GM12878 (cell line): Measurements from ENCODE around the gene PLK1. TPM values are rescaled to one million over a fixed set of nuclear protein-coding genes. Genes with fewer than 3 reads are reported as not detected.

Experiments
- ATAC-seq: fragments of 200-7000 bp; cut with Tn5 transposase; 3 replicates; pipeline ENCODE4 v1.9.1; 2020; ENCODE audit warnings: mild to moderate bottlenecking, moderate library complexity
- BruUV-seq: library from RNA; stranded (reverse); fragments of 400-500 nt; replicated peaks from 2 replicates; lab custom pipeline; 2021; lab: Mats Ljungman, UMichigan
- CTCF ChIA-PET: fragments of 300-600 bp; sonication (Branson Sonifier 250); formaldehyde crosslinking; extraction: SDS; loops from one replicate; lab custom pipeline; 2021; ENCODE audit warnings: inconsistent platforms; lab: Yijun Ruan, JAX
- POLR2A ChIA-PET: fragments of 350-600 bp; formaldehyde crosslinking; extraction: SDS; loops from one replicate; lab custom pipeline; 2021; ENCODE audit warnings: inconsistent platforms; lab: Charles Lee
- RAD21 ChIA-PET: fragments of 300-600 bp; sonication (Branson Sonifier 250); formaldehyde crosslinking; loops from one replicate; lab custom pipeline; 2023; ENCODE audit warnings: antibody characterized with exemption; ENCODE audit not compliant: unreplicated experiment; lab: Charles Lee
- SMC1A ChIA-PET: fragments of 300-600 bp; sonication (Branson Sonifier 250); formaldehyde crosslinking; loops from one replicate; lab custom pipeline; 2023; ENCODE audit not compliant: unreplicated experiment, uncharacterized antibody; lab: Charles Lee
- DNase-seq: peaks from one replicate; pipeline ENCODE4 v3.0.0-alpha.2; 2011; ENCODE audit warnings: low read depth, low spot score
- FAIRE-seq: peaks from 3 replicates; lab custom pipeline; 2011; peaks lifted over from hg19 to GRCh38; lab: Jason Lieb, UNC
- H2AFZ ChIP-seq: 2 replicates; pipeline ENCODE4 v1.6.0; 2011; ENCODE audit warnings: low read depth, low read length, control low read depth; ENCODE audit not compliant: control insufficient read depth
- H3K27ac ChIP-seq: 2 replicates; pipeline ENCODE4 v1.5.1; 2011; ENCODE audit warnings: control low read depth; ENCODE audit not compliant: control insufficient read depth, insufficient read depth
- H3K27me3 ChIP-seq, 2 experiments: replicated peaks in 1 of 2; 2 replicates each; pipeline versions ENCODE4 v1.6.0 to v1.6.1; 2011; ENCODE audit warnings: low read length in 1 of 2; ENCODE audit not compliant: control insufficient read depth in 2 of 2, insufficient read depth in 2 of 2
- H3K36me3 ChIP-seq, 2 experiments: 2 replicates each; pipeline ENCODE4 v1.5.1; 2011; ENCODE audit warnings: low read length in 1 of 2; ENCODE audit not compliant: control insufficient read depth in 2 of 2, insufficient read depth in 2 of 2
- H3K4me1 ChIP-seq: 2 replicates; pipeline ENCODE4 v1.6.1; 2011; ENCODE audit warnings: mild to moderate bottlenecking, low read length, moderate library complexity, mixed read lengths; ENCODE audit not compliant: control insufficient read depth, insufficient read depth
- H3K4me2 ChIP-seq: 2 replicates; pipeline ENCODE4 v1.6.0; 2011; ENCODE audit warnings: control low read depth; ENCODE audit not compliant: control insufficient read depth, insufficient read depth
- H3K4me3 ChIP-seq: fragments of 200-600 bp; sonication (generic); 2 replicates; pipeline ENCODE4 v1.5.1; 2016
- H3K79me2 ChIP-seq: 2 replicates; pipeline ENCODE4 v1.6.0; 2011; ENCODE audit warnings: low read length; ENCODE audit not compliant: control insufficient read depth, insufficient read depth
- H3K9ac ChIP-seq: 2 replicates; pipeline ENCODE4 v1.8.0; 2011; ENCODE audit warnings: low read length, control low read depth, mixed read lengths; ENCODE audit not compliant: control insufficient read depth, insufficient read depth
- H3K9me3 ChIP-seq: replicated peaks from 3 replicates; pipeline ENCODE4 v1.5.1; 2011; ENCODE audit warnings: mild to moderate bottlenecking, low read length; ENCODE audit not compliant: control insufficient read depth, insufficient read depth
- H4K20me1 ChIP-seq: 2 replicates; pipeline ENCODE4 v1.6.0; 2011; ENCODE audit not compliant: control insufficient read depth, insufficient read depth
- CEBPZ ChIP-seq: fragments of 150-350 bp; IDR thresholded peaks from 2 replicates; pipeline ENCODE4 v1.6.1; 2016; ENCODE audit warnings: low read depth, low read length
- E4F1 ChIP-seq: fragments of 450-650 bp; IDR thresholded peaks from 2 replicates; pipeline ENCODE4 v1.6.1; 2018; ENCODE audit warnings: borderline replicate concordance, mild to moderate bottlenecking; ENCODE audit not compliant: partially characterized antibody
- ETV6 ChIP-seq, 2 experiments: fragments of 450-650 bp in 1 of 2; IDR thresholded peaks in 1 of 2; conservative IDR thresholded peaks in 1 of 2; 2 replicates each; pipeline ENCODE4 v1.6.1; 2014; ENCODE audit warnings: antibody characterized with exemption in 1 of 2, borderline replicate concordance in 1 of 2, low read depth in 1 of 2, mild to moderate bottlenecking in 1 of 2, moderate library complexity in 1 of 2
- FOXM1 ChIP-seq: IDR thresholded peaks from 2 replicates; pipeline ENCODE4 v1.6.1; 2012; ENCODE audit warnings: low read depth, mild to moderate bottlenecking, inconsistent platforms, low read length, moderate library complexity
- KLF5 ChIP-seq: fragments of 450-650 bp; IDR thresholded peaks from 2 replicates; pipeline ENCODE4 v1.6.1; 2014; ENCODE audit warnings: mild to moderate bottlenecking; ENCODE audit not compliant: partially characterized antibody
- NRF1 ChIP-seq: conservative IDR thresholded peaks from 2 replicates; pipeline ENCODE4 v1.6.1; 2011; ENCODE audit warnings: mild to moderate bottlenecking, low read depth, low read length, improper control_type of control experiment
- POLR2AphosphoS5 ChIP-seq: IDR thresholded peaks from 2 replicates; pipeline ENCODE4 v1.6.1; 2011; ENCODE audit warnings: mild to moderate bottlenecking, low read length, inconsistent platforms
- POU2F2 ChIP-seq: IDR thresholded peaks from 3 replicates; pipeline ENCODE4 v1.6.1; 2011; ENCODE audit warnings: low read depth, mild to moderate bottlenecking, low read length, borderline replicate concordance
- SMAD1 ChIP-seq: fragments of 450-650 bp; IDR thresholded peaks from 2 replicates; pipeline ENCODE4 v1.6.1; 2018; ENCODE audit warnings: mild to moderate bottlenecking, low read depth; ENCODE audit not compliant: partially characterized antibody
- SMAD5 ChIP-seq: IDR thresholded peaks from 2 replicates; pipeline ENCODE4 v1.6.1; 2016; ENCODE audit warnings: antibody characterized with exemption, low read depth
- ZBED1 ChIP-seq: IDR thresholded peaks from 2 replicates; pipeline ENCODE4 v1.6.1; 2016; ENCODE audit warnings: borderline replicate concordance
- WGBS: methylation state at CpG from one replicate; pipeline ENCODE4 v1.1.6; 2016; ENCODE audit warnings: low lambda C conversion rate; ENCODE audit not compliant: insufficient replicate concordance, insufficient coverage; ENCODE audit errors: missing lambda C conversion rate; 5-methylcytosine and 5-hydroxymethylcytosine counted together
- in situ Hi-C: fragments of 300-500 bp; cut with MboI; formaldehyde crosslinking; loops from 9 replicates; pipeline ENCODE4 v1.14.3; 2018; ENCODE audit warnings: mixed read lengths
- intact Hi-C: fragments of 100-400 bp; cut with micrococcal nuclease; formaldehyde crosslinking; loops from one replicate; pipeline ENCODE4 v1.14.2; 2022; ENCODE audit not compliant: unreplicated experiment
- polyA plus RNA-seq, 11 experiments: library from polyadenylated mRNA; depleted of rRNA in 4 of 11; unstranded in 6 of 11; stranded (reverse) in 5 of 11; fragments of >200 nt; fragmentation: Nextera tagmentation in 4 of 11; fragmentation: Illumina TruSeq in 1 of 11; extraction: Ambion mirVana in 4 of 11; extraction: Trizol in 1 of 11; gene quantifications; 1 replicate in 1 of 11; 2 replicates in 10 of 11; pipeline versions ENCODE4 v1.2.1 to v1.2.3, GENCODE V29; 2011 to 2016; ENCODE audit warnings: inconsistent platforms in 2 of 11, missing spikeins in 2 of 11, low read depth in 1 of 11
- total RNA-seq, 4 experiments: library from RNA; depleted of rRNA in 3 of 4; stranded (reverse); fragments of >200 nt in 3 of 4; fragmentation: Illumina TruSeq in 1 of 4; extraction: Trizol in 1 of 4; gene quantifications; 2 replicates each; pipeline versions ENCODE4 v1.2.1 to v1.2.3, GENCODE V29; 2013 to 2021

Gene PLK1
- total and polyA plus RNA-seq, 10 of the 15 experiments (the other 5 are each of a cell fraction or from before 2014, with no cell fraction given) = 11.3 to 191 (median 84.5) TPM

- no peaks in the 10 kb centered on the region for H3K36me3 ChIP-seq
- ChIA-PET SMC1A (no interaction called here), POLR2A (no interaction called here), RAD21 (no interaction called here), CTCF (no interaction called here)
- peaks cover 4% of the 10 kb centered on the region for H3K4me1 ChIP-seq
- no peak for DNase-seq
- no peak for FAIRE-seq
- in situ Hi-C loops (loop anchor here (5.0 to 10.0 kb wide), 2 partner anchors 52 to 515 kb away; partner anchors contain the start of gene CACNG3), intact Hi-C loops (loop anchor here (5.0 kb wide), 1 partner anchor 513 kb away; no protein-coding TSS in a partner anchor)
- no peak overlapping the region for H3K4me3 ChIP-seq
- no peak overlapping the region for H3K4me2 ChIP-seq
- no TSS peak for BruUV-seq
- H3K27ac ChIP-seq = no peak overlapping the region
- TF ChIP-seq KLF5 (no peak), FOXM1 (no peak), SMAD1 (no peak), CEBPZ (no peak), POLR2AphosphoS5 (no peak), POU2F2 (no peak), NRF1 (no peak), SMAD5 (no peak), ETV6 (conservative IDR thresholded peaks at IDR 0.05 in 1 of 2, IDR thresholded peaks at IDR 0.05 in 1 of 2; ENCODE audit: borderline replicate concordance in 1 of 2, low read depth in 1 of 2) (no peak), E4F1 (no peak), ZBED1 (no peak)
- ATAC-seq = no peak
- H3K79me2 ChIP-seq = no peaks in the 10 kb centered on the region
- H3K9ac ChIP-seq = no peak overlapping the region
- H3K27me3 ChIP-seq = no peaks in the 10 kb centered on the region; a peak in 2 of 4 replicates
- 0% methylated on average over 1 of the region's 1 CpG for WGBS
- H4K20me1 ChIP-seq = no peaks in the 10 kb centered on the region
- H2AFZ ChIP-seq = no peak overlapping the region
- H3K9me3 ChIP-seq = no peaks in the 10 kb centered on the region
Observed at GRCh38 chr16:23739516-23739915, 60.8 kb downstream of the PLK1 start.
